HG03457 (cell line): Measurements from ENCODE around the gene ENPP1.
A peak's percentile ranks its signal among the peaks of the same experiment; 100 is the strongest.

Source experiments
- ATAC-seq: cut with Tn5 transposase; IDR thresholded peaks from one replicate; pipeline ENCODE4 v1.9.1; 2021; ENCODE audit warnings: moderate number of reproducible peaks; ENCODE audit not compliant: unreplicated experiment

Gene ENPP1

GRCh38 chr6:131807644-131808459 lies at the start of gene ENPP1:
Gene ENPP1, plus strand, starts transcription at chr6:131808020. Its CDS starts 16 bp downstream, at chr6:131808036.
- peak; percentile 41 for ATAC-seq

DNA sequence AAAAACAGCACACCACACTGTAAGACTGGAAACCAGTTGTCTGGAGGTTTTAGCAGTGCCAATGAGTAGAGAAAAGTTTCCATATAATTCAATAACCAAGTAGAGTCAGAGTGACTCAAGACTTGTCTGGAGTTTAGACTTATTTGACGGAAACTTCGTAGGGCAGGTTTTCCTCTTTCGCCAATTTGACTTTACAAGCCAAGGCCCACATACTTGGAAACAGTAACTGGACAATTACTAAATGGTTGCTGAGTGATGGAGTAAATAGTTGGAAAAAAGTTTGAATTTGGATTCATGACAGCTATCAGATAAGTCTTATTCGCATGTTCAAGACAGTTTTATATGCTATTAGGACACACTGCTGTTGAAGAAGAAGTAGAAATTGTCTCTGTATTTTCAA lies 48.9 kb upstream of the ENPP1 start:
- ATAC-seq: no peak

DNA sequence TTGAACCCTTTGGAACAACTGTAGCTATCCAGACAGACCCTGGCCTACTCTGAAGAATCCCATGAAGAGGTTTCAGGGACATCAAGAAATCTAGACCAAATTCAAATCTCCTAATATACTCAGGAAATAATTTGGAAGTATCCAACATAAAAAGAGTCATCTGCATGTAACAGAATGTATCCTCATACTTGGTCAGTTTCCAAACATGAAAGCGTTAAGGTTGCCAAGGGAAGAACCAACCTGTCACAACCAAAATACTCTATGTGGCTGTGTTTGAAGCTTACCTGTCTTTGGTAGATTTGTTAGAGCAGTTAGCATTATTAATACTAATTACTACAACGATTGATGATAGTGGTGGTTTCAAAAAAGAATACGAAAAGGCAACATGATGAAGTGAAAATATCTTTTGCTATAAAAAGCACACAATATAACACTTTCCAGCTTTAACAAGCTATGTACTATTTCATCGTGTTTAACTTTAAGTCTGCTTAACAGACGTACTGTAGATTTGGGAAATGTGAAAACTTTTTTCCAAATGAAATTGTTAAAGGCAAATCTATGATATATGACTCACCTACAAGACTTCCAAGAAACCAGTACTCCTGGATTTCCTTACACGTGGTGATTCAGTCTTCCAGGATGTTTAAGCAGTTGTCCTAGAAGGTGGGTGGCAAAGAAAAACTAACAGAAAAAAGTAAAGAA lies 46.6 kb upstream of the ENPP1 start:
- no peak for ATAC-seq

GRCh38 chr6:131761762-131762067 lies 46.1 kb upstream of the ENPP1 start:
- ATAC-seq: no peak

GRCh38 chr6:131762984-131763383 lies 44.8 kb upstream of the ENPP1 start:
- no peak for ATAC-seq

DNA sequence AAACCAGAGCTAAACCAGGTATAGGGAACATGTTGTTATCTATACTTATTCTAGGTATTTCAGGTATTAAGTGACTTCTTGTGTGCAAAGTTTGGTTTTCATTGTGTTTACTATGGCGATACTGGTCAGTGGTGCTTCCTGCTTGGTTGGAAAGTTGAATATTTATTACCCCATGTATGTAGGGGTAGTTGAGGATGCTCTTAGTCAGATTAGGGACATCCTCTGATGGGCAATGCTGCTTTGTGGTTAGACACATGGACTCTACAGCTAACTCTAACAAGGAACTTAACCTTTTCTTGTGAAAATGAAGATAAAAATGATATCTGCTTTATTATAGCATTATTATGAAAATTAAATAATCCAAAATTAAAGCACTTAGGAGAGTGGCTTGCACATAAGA lies 44.1 kb upstream of the ENPP1 start:
- ATAC-seq: no peak

DNA sequence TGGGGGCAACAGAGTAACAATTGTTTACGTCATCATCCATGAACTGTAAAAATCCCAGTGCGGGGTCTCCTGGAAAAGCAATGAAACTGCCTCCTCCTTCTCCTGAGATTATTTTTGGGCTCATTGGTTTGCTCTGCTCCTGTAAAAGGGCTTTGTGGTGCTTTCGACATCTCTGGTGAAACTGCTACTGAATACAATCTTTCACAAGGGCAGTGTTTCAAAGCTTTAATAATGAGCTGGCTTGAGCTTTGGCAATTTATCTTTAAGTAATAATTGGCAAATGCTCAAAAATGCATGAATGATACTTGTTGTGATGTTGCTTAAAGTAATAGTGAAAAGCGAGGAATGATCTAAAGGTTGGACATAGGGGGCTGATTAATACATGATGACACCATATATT lies 43.5 kb upstream of the ENPP1 start:
- no peak for ATAC-seq

GRCh38 chr6:131765081-131765803 lies 42.6 kb upstream of the ENPP1 start:
- no peak for ATAC-seq

DNA sequence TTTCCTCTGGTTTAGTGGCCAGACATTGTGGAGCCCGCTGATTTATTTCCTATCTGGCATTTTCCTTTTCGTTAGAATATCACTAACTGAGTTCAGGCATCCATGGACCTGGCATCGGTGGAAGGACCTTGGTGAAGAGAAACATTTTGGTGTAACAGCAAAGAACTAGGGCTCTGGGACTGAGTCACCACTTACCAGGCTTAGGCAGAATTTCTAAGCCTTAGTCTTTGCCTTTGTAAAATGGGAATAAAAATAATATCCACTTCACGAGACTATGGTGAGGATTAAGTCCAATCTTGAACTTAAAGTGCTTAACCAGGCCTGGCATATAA lies 42.0 kb upstream of the ENPP1 start:
- ATAC-seq: no peak

DNA sequence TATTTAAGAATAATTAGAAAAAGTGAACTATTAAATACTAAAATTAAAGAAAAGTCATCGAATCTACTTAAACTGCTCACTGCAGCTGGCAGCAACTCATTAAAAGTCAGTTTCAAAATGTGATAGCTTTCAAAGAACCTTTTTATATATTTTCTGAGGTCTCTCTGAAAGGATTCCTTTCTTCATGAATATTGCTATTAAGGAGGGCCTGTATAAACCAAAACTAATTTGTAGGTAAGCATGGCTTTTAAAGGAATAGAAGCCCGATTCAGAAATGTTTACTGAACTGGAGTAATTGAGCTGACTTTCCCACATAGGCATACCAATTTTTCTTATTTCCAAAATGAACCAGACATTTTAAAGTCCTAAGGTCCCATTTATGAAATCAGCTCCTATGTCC lies 41.2 kb upstream of the ENPP1 start:
- no peak for ATAC-seq

- no peak for ATAC-seq
These were observed 38.9 kb upstream of the ENPP1 start for GRCh38 chr6:131768964-131769363.

DNA sequence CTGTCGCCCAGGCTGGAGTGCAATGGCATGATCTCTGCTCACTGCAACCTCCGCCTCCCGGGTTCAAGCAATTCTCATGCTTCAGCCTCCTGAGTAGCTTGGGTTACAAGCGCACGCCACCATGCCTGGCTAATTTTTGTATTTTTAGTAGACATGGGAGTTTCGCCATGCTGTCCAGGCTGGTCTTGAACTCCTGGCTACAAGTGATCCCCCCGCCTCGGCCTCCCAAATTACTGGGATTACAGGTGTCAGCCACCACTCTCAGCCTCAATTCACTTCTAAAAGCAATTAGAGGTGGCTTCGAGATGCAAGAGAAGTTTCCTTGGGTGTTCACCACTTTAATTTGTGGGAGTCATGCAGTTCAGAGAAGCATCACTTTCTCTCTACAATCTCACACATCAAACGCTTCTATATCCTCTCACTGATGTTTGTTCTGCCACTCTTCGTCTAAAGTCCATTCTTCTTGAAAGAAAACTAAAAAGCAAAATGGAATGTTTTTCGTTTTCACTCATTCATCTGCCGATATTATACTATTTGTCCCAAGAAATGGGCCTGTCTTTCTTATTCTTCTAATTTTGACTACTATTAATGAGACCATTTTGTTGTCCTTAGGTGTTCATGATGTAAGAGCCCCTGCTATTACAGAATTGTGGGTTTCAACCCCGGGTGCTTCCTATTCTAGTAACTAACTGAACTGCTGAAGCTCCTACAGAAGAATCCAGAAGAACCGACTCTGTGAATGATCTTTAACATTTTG lies 38.3 kb upstream of the ENPP1 start:
- ATAC-seq: no peak

DNA sequence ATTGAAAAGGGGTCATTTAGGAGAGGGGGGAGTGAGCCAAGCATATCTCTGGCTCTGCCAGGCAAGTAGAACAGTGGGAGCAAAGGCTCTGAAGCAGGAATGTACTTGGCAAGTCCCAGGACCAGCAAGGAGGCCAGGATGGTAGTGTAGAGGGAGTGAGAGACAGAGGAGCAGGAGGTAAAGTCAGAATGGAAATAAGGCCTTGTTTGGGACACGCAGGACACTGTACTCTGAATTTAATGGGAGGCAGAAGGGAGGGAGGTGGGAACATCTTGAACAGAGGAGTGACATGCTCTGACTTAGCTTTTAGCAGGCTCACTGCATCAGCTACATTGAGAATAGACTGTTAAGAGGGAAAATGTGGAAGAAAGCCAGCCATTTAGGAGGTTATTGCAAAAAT lies 37.0 kb upstream of the ENPP1 start:
- ATAC-seq: no peak

GRCh38 chr6:131773284-131773950 lies 34.4 kb upstream of the ENPP1 start:
- no peak for ATAC-seq

GRCh38 chr6:131775886-131776285 lies 31.9 kb upstream of the ENPP1 start:
- ATAC-seq: no peak

- no peak for ATAC-seq
These were observed 30.8 kb upstream of the ENPP1 start for GRCh38 chr6:131776985-131777384.

GRCh38 chr6:131778169-131778568 lies 29.7 kb upstream of the ENPP1 start:
- ATAC-seq: no peak

- ATAC-seq: no peak
These were observed 28.5 kb upstream of the ENPP1 start for GRCh38 chr6:131779304-131779703.

DNA sequence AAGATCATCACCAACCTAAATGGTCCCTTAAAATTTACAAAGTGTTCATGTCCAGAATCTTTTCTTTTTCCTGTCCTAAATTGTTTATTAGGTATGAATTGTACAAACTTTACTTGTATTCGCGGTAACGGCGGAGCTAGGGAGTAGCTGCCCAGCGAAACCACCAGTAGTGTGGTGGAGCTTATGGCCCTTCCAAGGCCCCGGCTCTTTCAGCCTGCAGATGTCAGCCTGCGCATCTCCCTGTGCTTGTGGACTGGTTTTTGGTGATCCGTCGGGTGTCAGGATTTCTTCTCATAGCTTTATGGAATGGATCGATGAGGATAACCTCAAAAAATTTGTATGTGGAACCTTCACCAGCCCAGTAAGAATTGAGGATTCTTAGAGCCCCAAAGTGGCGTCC lies 27.2 kb upstream of the ENPP1 start:
- no peak for ATAC-seq

- ATAC-seq: no peak
These were observed 26.1 kb upstream of the ENPP1 start for GRCh38 chr6:131781687-131782086.

GRCh38 chr6:131782764-131783163 lies 25.1 kb upstream of the ENPP1 start:
- ATAC-seq: no peak
